PC-9 (cell line): Measurements from ENCODE around the gene CHRNA3.

Experiments
- EZH2 ChIP-seq: fragments of 200-600 bp; sonication (generic); IDR thresholded peaks from 2 replicates; pipeline ENCODE4 v1.8.0; 2017; ENCODE audit warnings: antibody characterized with exemption, low read depth
- TF ChIP-seq, protein P1 (sequence below): fragments of 200-600 bp; sonication (generic); conservative IDR thresholded peaks from 2 replicates; pipeline ENCODE4 v1.6.1; 2017; ENCODE audit warnings: mixed run types, antibody characterized with exemption, mild to moderate bottlenecking, moderate library complexity

DNA sequence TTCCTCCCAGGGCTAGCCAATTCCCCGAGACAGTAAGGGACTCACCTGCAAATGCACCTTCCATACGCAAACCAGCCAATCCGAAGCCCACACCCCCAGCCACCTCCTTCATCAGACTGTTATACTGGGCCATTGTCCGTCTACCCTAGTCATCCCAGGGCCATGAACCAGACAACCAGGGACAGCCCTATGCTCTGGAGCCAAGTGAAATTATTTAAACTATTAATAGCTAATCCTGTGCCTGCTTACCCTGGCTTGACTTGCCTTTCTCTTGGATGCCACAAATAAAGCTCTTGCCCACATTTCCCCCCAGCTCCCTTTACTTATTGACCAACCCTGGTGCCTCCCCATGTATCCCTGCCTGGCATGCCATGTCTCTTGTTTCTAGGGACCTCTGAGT, 24.2 kb upstream of the CHRNA3 start:
- TF ChIP-seq, protein P1, sequence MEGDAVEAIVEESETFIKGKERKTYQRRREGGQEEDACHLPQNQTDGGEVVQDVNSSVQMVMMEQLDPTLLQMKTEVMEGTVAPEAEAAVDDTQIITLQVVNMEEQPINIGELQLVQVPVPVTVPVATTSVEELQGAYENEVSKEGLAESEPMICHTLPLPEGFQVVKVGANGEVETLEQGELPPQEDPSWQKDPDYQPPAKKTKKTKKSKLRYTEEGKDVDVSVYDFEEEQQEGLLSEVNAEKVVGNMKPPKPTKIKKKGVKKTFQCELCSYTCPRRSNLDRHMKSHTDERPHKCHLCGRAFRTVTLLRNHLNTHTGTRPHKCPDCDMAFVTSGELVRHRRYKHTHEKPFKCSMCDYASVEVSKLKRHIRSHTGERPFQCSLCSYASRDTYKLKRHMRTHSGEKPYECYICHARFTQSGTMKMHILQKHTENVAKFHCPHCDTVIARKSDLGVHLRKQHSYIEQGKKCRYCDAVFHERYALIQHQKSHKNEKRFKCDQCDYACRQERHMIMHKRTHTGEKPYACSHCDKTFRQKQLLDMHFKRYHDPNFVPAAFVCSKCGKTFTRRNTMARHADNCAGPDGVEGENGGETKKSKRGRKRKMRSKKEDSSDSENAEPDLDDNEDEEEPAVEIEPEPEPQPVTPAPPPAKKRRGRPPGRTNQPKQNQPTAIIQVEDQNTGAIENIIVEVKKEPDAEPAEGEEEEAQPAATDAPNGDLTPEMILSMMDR, result no peak
- TF ChIP-seq EZH2, result no peak
